H1 (cell line): ENCODE measurements around the gene SUV39H2. TPM values are rescaled to one million over a fixed set of nuclear protein-coding genes. Genes with fewer than 3 reads are reported as not detected.
"Not testable (repeated sequence)": the region's sequence is repeated elsewhere in the genome, so short reads cannot be mapped to it uniquely, and the experiment has no call there.

Source experiments
- CTCF ChIA-PET: fragments of 300-600 bp; sonication (Branson Sonifier 250); formaldehyde crosslinking; loops from one replicate; lab custom pipeline; 2021; ENCODE audit not compliant: partially characterized antibody; lab: Charles Lee
- POLR2A ChIA-PET: fragments of 300-600 bp; sonication (Branson Sonifier 250); formaldehyde crosslinking; loops from one replicate; lab custom pipeline; 2021; ENCODE audit warnings: inconsistent platforms; ENCODE audit not compliant: partially characterized antibody; lab: Charles Lee
- DNase-seq, 2 experiments: peaks; one replicate each; pipeline versions ENCODE4 v3.0.0 to v3.0.0-alpha.2; 2010 to 2022; ENCODE audit warnings: low spot score in 2 of 2, low read depth in 1 of 2, mixed read lengths in 1 of 2
- FAIRE-seq: peaks from 2 replicates; lab custom pipeline; 2011; peaks lifted over from hg19 to GRCh38; lab: Jason Lieb, UNC
- H2AFZ ChIP-seq: 2 replicates; pipeline ENCODE4 v1.8.1; 2012; ENCODE audit warnings: low read length, inconsistent platforms
- H2AK5ac ChIP-seq: 2 replicates; pipeline ENCODE4 v1.6.1; 2013; ENCODE audit warnings: low read depth, low read length
- H2BK120ac ChIP-seq: replicated peaks from 2 replicates; pipeline ENCODE3; 2013; ENCODE audit warnings: low read depth, low read length, inconsistent platforms
- H2BK12ac ChIP-seq: 2 replicates; pipeline ENCODE4 v1.6.1; 2013; ENCODE audit warnings: low read depth, low read length
- H2BK15ac ChIP-seq: 2 replicates; pipeline ENCODE4 v1.6.1; 2013; ENCODE audit warnings: low read length
- H2BK20ac ChIP-seq: 2 replicates; pipeline ENCODE4 v1.6.1; 2013; ENCODE audit warnings: low read length
- H2BK5ac ChIP-seq: 2 replicates; pipeline ENCODE4 v1.6.1; 2013; ENCODE audit warnings: low read depth, low read length
- H3K14ac ChIP-seq: 2 replicates; pipeline ENCODE4 v1.6.1; 2013; ENCODE audit warnings: inconsistent platforms; ENCODE audit not compliant: insufficient read length
- H3K18ac ChIP-seq: 2 replicates; pipeline ENCODE4 v1.6.1; 2013; ENCODE audit warnings: low read length; ENCODE audit errors: extremely low read depth
- H3K23ac ChIP-seq: 2 replicates; pipeline ENCODE4 v1.6.1; 2013; ENCODE audit warnings: inconsistent platforms; ENCODE audit not compliant: insufficient read length
- H3K23me2 ChIP-seq: 2 replicates; pipeline ENCODE4 v1.6.1; 2013; ENCODE audit warnings: low read depth, low read length
- H3K27ac ChIP-seq: 2 replicates; pipeline ENCODE4 v1.6.1; 2011; ENCODE audit warnings: low read depth, low read length, inconsistent platforms
- H3K27me3 ChIP-seq, 4 experiments: replicated peaks in 1 of 4; 1 replicate in 1 of 4; 2 replicates in 3 of 4; pipeline versions ENCODE4 v1.6.1 to v1.8.1; 2011 to 2013; ENCODE audit warnings: low read length in 3 of 4, mild to moderate bottlenecking in 3 of 4, inconsistent platforms in 2 of 4, mixed read lengths in 2 of 4, moderate library complexity in 1 of 4; ENCODE audit not compliant: control insufficient read depth in 3 of 4, insufficient read depth in 3 of 4; ENCODE audit errors: extremely low read depth in 1 of 4
- H3K36me3 ChIP-seq, 4 experiments: 2 replicates each; pipeline versions ENCODE4 v1.6.1 to v1.8.1; 2011 to 2013; ENCODE audit warnings: mild to moderate bottlenecking in 4 of 4, low read length in 3 of 4, moderate library complexity in 2 of 4, control low read depth in 1 of 4, inconsistent platforms in 1 of 4; ENCODE audit not compliant: insufficient read depth in 4 of 4, control insufficient read depth in 2 of 4
- H3K4ac ChIP-seq: replicated peaks from 2 replicates; pipeline ENCODE3; 2013; ENCODE audit warnings: low read length, low read depth, mixed read lengths, inconsistent platforms; ENCODE audit not compliant: insufficient read length
- H3K4me1 ChIP-seq, 4 experiments: replicated peaks in 1 of 4; 1 replicate in 1 of 4; 2 replicates in 3 of 4; pipeline versions ENCODE4 v1.6.1 to v1.8.1; 2011 to 2013; ENCODE audit warnings: low read length in 3 of 4, inconsistent platforms in 2 of 4, mixed read lengths in 1 of 4; ENCODE audit not compliant: insufficient read depth in 4 of 4, control insufficient read depth in 3 of 4
- H3K4me2 ChIP-seq, 2 experiments: 2 replicates each; pipeline versions ENCODE4 v1.6.1 to v1.8.1; 2011 to 2013; ENCODE audit warnings: low read depth in 2 of 2, low read length in 2 of 2, control low read depth in 1 of 2, inconsistent platforms in 1 of 2, mild to moderate bottlenecking in 1 of 2; ENCODE audit not compliant: insufficient read depth in 1 of 2
- H3K4me3 ChIP-seq, 4 experiments: fragments of 200-600, 300-600 bp in 1 of 4; sonication (generic), shearing (Covaris generic), sonication (Bioruptor Twin) in 1 of 4; 2 replicates each; pipeline versions ENCODE4 v1.5.1 to v1.8.1; 2011 to 2016; ENCODE audit warnings: low read length in 4 of 4, low read depth in 3 of 4, control low read depth in 2 of 4, inconsistent platforms in 2 of 4, mild to moderate bottlenecking in 2 of 4, mixed read lengths in 1 of 4, moderate library complexity in 1 of 4; ENCODE audit not compliant: insufficient read depth in 2 of 4; ENCODE audit errors: extremely low read depth in 1 of 4
- H3K56ac ChIP-seq: replicated peaks from 2 replicates; pipeline ENCODE3; 2013; ENCODE audit warnings: low read depth, mild to moderate bottlenecking, mixed read lengths, low read length, inconsistent platforms; ENCODE audit not compliant: insufficient read length
- H3K79me1 ChIP-seq: 2 replicates; pipeline ENCODE4 v1.6.1; 2013; ENCODE audit warnings: low read depth, low read length, control low read depth
- H3K79me2 ChIP-seq, 2 experiments: 2 replicates each; pipeline versions ENCODE4 v1.6.1 to v1.8.1; 2012 to 2013; ENCODE audit warnings: low read length in 2 of 2, mild to moderate bottlenecking in 2 of 2, inconsistent platforms in 1 of 2; ENCODE audit not compliant: insufficient read depth in 2 of 2, control insufficient read depth in 1 of 2
- H3K9ac ChIP-seq, 4 experiments: replicated peaks in 1 of 4; 1 replicate in 1 of 4; 2 replicates in 3 of 4; pipeline versions ENCODE4 v1.6.1 to v1.8.1; 2011 to 2013; ENCODE audit warnings: low read depth in 3 of 4, low read length in 3 of 4, control low read depth in 2 of 4, mild to moderate bottlenecking in 2 of 4, moderate library complexity in 2 of 4, inconsistent platforms in 1 of 4; ENCODE audit errors: extremely low read depth in 1 of 4
- H3K9me3 ChIP-seq, 2 experiments: 2 replicates each; pipeline versions ENCODE4 v1.6.1 to v1.8.1; 2012 to 2013; ENCODE audit warnings: mild to moderate bottlenecking in 2 of 2, moderate library complexity in 2 of 2, control low read depth in 1 of 2, inconsistent platforms in 1 of 2, low read depth in 1 of 2, low read length in 1 of 2, mixed read lengths in 1 of 2; ENCODE audit not compliant: insufficient read depth in 2 of 2
- H4K20me1 ChIP-seq, 2 experiments: replicated peaks in 1 of 2; 2 replicates each; pipeline versions ENCODE3 to v1.8.1; 2011 to 2013; ENCODE audit warnings: inconsistent platforms in 2 of 2, low read length in 2 of 2, mild to moderate bottlenecking in 1 of 2; ENCODE audit not compliant: insufficient read depth in 2 of 2, control insufficient read depth in 1 of 2
- H4K5ac ChIP-seq: 2 replicates; pipeline ENCODE4 v1.6.1; 2013; ENCODE audit warnings: low read length, low read depth, mixed read lengths, inconsistent platforms; ENCODE audit not compliant: insufficient read length
- H4K8ac ChIP-seq: 2 replicates; pipeline ENCODE4 v1.8.0; 2013; ENCODE audit warnings: mild to moderate bottlenecking, moderate library complexity, low read length, inconsistent platforms; ENCODE audit not compliant: insufficient read depth; ENCODE audit errors: extremely low read depth
- H4K91ac ChIP-seq: replicated peaks from 2 replicates; pipeline ENCODE3; 2013; ENCODE audit warnings: low read length, mixed read lengths, inconsistent platforms; ENCODE audit not compliant: insufficient read length
- ASH2L ChIP-seq: fragments of 200-600, 300-600 bp; sonication (generic); IDR thresholded peaks from one replicate; pipeline ENCODE4 v1.7.1; 2017; ENCODE audit warnings: low read length
- FOSL1 ChIP-seq: IDR thresholded peaks from 2 replicates; pipeline ENCODE4 v1.6.1; 2011; ENCODE audit warnings: mild to moderate bottlenecking, low read depth, low read length, moderate library complexity; ENCODE audit not compliant: insufficient read depth
- GABPA ChIP-seq: IDR thresholded peaks from 2 replicates; pipeline ENCODE4 v1.6.1; 2011; ENCODE audit warnings: mild to moderate bottlenecking, low read length, moderate library complexity, borderline replicate concordance; ENCODE audit not compliant: insufficient read depth
- KDM4A ChIP-seq: IDR thresholded peaks from one replicate; pipeline ENCODE4 v1.7.1; 2012; ENCODE audit warnings: low read depth, mild to moderate bottlenecking, moderate library complexity, low read length, inconsistent platforms; ENCODE audit not compliant: severe bottlenecking
- SP2 ChIP-seq: IDR thresholded peaks from 2 replicates; pipeline ENCODE4 v1.6.1; 2012; ENCODE audit warnings: mild to moderate bottlenecking, low read length, inconsistent platforms
- TBP ChIP-seq: IDR thresholded peaks from 2 replicates; pipeline ENCODE4 v1.6.1; 2011; ENCODE audit warnings: low read depth, low read length, improper control_type of control experiment
- WGBS, 2 experiments: shearing (Covaris generic) in 1 of 2; methylation state at CpG; one replicate each; pipeline versions ENCODE4 v1.1.6 to v1.1.7; 2013 to 2015; ENCODE audit warnings: low lambda C conversion rate in 2 of 2, mixed read lengths in 2 of 2, inconsistent platforms in 1 of 2, low coverage in 1 of 2, missing lambda C conversion rate in 1 of 2; ENCODE audit not compliant: insufficient replicate concordance in 2 of 2, insufficient coverage in 1 of 2, insufficient read length in 1 of 2; ENCODE audit errors: extremely low coverage in 1 of 2, missing lambda C conversion rate in 1 of 2; 5-methylcytosine and 5-hydroxymethylcytosine counted together
- polyA plus RNA-seq, 7 experiments: library from polyadenylated mRNA; depleted of rRNA in 3 of 7; stranded (reverse) in 5 of 7; unstranded in 2 of 7; fragments of >200 nt in 5 of 7; fragments of 200-250 nt in 2 of 7; gene quantifications; 1 replicate in 5 of 7; 2 replicates in 1 of 7; 4 replicates in 1 of 7; pipeline versions ENCODE4 v1.2.1 to v1.2.3, GENCODE V29; 2011 to 2013; ENCODE audit warnings: missing spikeins in 2 of 7, mixed read lengths in 2 of 7
- total RNA-seq: library from RNA; stranded (reverse); fragmentation: NEBNext Ultra II Directional; extraction: Animal tissue kit (Norgen Biotek cat#: 25700); gene quantifications from 2 replicates; pipeline ENCODE4 v1.2.1, GENCODE V29; 2021
- TF ChIP-seq, protein P1 (sequence below): IDR thresholded peaks from 2 replicates; pipeline ENCODE4 v1.6.1; 2011; ENCODE audit warnings: low read length, improper control_type of control experiment

The SUV39H2 gene
- total and polyA plus RNA-seq, 2 of the 8 experiments (the other 6 are each of a cell fraction or from before 2014, with no cell fraction given) = 19.4 to 62.3 TPM

- TF ChIP-seq SP2 (no peak), KDM4A (no peak), ASH2L (no peak), TBP (no peak), FOSL1 (no peak), GABPA (no peak)
- TF ChIP-seq, protein P1, sequence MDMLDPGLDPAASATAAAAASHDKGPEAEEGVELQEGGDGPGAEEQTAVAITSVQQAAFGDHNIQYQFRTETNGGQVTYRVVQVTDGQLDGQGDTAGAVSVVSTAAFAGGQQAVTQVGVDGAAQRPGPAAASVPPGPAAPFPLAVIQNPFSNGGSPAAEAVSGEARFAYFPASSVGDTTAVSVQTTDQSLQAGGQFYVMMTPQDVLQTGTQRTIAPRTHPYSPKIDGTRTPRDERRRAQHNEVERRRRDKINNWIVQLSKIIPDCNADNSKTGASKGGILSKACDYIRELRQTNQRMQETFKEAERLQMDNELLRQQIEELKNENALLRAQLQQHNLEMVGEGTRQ = no peak
Measured at GRCh38 chr10:14860791-14861190, 17.9 kb upstream of the SUV39H2 start (continued).

GRCh38 chr10:14864466-14864865 lies 14.2 kb upstream of the SUV39H2 start:
- DNase-seq, FAIRE-seq, CTCF ChIA-PET: not testable (repeated sequence)

More at GRCh38 chr10:14864466-14864865, 14.2 kb upstream of the SUV39H2 start:
- not testable (repeated sequence) for H2AK5ac ChIP-seq, H2BK20ac ChIP-seq, H3K79me2 ChIP-seq, H3K18ac ChIP-seq, H2AFZ ChIP-seq, H3K4me1 ChIP-seq, H3K14ac ChIP-seq, H3K79me1 ChIP-seq, H2BK12ac ChIP-seq, H3K4me2 ChIP-seq, H4K8ac ChIP-seq, H3K23me2 ChIP-seq, H3K9ac ChIP-seq, H3K4ac ChIP-seq, H3K4me3 ChIP-seq, H3K56ac ChIP-seq, H3K27ac ChIP-seq, H3K9me3 ChIP-seq, H4K20me1 ChIP-seq, H4K91ac ChIP-seq, H2BK15ac ChIP-seq, H3K23ac ChIP-seq, H2BK120ac ChIP-seq, H2BK5ac ChIP-seq, H3K27me3 ChIP-seq, H4K5ac ChIP-seq
- H3K36me3 ChIP-seq = peaks cover 0 to 30% (median 18%) of the 10 kb centered on the region in 4 experiments; a peak in 6 of 8 replicates
- POLR2A ChIA-PET = interaction anchor here (1.4 kb wide), 1 partner anchor 14 kb away, joined by 4 read pairs; the partner anchor contains the start of gene SUV39H2
- 90% methylated on average over 4 of the region's 6 CpGs; no CpG with 5 or more reads in 1 of the 2 experiments for WGBS, 2 experiments
